ENCODE measurements around the gene CYB5R2. TPM values are rescaled to one million over a fixed set of nuclear protein-coding genes. Genes with fewer than 3 reads are reported as not detected.

Gene CYB5R2
- total and polyA plus RNA-seq, 2 experiments from 2014 or later = 40.9 to 56.2 TPM

- TF ChIP-seq, protein P1, sequence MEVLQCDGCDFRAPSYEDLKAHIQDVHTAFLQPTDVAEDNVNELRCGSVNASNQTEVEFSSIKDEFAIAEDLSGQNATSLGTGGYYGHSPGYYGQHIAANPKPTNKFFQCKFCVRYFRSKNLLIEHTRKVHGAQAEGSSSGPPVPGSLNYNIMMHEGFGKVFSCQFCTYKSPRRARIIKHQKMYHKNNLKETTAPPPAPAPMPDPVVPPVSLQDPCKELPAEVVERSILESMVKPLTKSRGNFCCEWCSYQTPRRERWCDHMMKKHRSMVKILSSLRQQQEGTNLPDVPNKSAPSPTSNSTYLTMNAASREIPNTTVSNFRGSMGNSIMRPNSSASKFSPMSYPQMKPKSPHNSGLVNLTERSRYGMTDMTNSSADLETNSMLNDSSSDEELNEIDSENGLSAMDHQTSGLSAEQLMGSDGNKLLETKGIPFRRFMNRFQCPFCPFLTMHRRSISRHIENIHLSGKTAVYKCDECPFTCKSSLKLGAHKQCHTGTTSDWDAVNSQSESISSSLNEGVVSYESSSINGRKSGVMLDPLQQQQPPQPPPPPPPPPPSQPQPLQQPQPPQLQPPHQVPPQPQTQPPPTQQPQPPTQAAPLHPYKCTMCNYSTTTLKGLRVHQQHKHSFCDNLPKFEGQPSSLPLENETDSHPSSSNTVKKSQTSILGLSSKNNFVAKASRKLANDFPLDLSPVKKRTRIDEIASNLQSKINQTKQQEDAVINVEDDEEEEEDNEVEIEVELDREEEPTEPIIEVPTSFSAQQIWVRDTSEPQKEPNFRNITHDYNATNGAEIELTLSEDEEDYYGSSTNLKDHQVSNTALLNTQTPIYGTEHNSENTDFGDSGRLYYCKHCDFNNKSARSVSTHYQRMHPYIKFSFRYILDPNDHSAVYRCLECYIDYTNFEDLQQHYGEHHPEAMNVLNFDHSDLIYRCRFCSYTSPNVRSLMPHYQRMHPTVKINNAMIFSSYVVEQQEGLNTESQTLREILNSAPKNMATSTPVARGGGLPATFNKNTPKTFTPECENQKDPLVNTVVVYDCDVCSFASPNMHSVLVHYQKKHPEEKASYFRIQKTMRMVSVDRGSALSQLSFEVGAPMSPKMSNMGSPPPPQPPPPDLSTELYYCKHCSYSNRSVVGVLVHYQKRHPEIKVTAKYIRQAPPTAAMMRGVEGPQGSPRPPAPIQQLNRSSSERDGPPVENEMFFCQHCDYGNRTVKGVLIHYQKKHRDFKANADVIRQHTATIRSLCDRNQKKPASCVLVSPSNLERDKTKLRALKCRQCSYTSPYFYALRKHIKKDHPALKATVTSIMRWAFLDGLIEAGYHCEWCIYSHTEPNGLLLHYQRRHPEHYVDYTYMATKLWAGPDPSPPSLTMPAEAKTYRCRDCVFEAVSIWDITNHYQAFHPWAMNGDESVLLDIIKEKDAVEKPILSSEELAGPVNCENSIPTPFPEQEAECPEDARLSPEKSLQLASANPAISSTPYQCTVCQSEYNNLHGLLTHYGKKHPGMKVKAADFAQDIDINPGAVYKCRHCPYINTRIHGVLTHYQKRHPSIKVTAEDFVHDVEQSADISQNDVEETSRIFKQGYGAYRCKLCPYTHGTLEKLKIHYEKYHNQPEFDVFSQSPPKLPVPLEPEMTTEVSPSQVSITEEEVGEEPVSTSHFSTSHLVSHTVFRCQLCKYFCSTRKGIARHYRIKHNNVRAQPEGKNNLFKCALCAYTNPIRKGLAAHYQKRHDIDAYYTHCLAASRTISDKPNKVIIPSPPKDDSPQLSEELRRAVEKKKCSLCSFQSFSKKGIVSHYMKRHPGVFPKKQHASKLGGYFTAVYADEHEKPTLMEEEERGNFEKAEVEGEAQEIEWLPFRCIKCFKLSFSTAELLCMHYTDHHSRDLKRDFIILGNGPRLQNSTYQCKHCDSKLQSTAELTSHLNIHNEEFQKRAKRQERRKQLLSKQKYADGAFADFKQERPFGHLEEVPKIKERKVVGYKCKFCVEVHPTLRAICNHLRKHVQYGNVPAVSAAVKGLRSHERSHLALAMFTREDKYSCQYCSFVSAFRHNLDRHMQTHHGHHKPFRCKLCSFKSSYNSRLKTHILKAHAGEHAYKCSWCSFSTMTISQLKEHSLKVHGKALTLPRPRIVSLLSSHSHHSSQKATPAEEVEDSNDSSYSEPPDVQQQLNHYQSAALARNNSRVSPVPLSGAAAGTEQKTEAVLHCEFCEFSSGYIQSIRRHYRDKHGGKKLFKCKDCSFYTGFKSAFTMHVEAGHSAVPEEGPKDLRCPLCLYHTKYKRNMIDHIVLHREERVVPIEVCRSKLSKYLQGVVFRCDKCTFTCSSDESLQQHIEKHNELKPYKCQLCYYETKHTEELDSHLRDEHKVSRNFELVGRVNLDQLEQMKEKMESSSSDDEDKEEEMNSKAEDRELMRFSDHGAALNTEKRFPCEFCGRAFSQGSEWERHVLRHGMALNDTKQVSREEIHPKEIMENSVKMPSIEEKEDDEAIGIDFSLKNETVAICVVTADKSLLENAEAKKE (CRISPR knock-in tag; IDR thresholded peaks at IDR 0.05) = no peak
- TF ChIP-seq CREB1 (CRISPR knock-in tag; IDR thresholded peaks at IDR 0.05; ENCODE audit: low read depth) (no peak), ZNF331 (CRISPR knock-in tag; IDR thresholded peaks at IDR 0.05; ENCODE audit: low read depth) (no peak), ZNF114 (CRISPR knock-in tag; IDR thresholded peaks at IDR 0.05) (no peak), ETS1 (IDR thresholded peaks at IDR 0.05) (no peak)
- TF ChIP-seq, protein P2, sequence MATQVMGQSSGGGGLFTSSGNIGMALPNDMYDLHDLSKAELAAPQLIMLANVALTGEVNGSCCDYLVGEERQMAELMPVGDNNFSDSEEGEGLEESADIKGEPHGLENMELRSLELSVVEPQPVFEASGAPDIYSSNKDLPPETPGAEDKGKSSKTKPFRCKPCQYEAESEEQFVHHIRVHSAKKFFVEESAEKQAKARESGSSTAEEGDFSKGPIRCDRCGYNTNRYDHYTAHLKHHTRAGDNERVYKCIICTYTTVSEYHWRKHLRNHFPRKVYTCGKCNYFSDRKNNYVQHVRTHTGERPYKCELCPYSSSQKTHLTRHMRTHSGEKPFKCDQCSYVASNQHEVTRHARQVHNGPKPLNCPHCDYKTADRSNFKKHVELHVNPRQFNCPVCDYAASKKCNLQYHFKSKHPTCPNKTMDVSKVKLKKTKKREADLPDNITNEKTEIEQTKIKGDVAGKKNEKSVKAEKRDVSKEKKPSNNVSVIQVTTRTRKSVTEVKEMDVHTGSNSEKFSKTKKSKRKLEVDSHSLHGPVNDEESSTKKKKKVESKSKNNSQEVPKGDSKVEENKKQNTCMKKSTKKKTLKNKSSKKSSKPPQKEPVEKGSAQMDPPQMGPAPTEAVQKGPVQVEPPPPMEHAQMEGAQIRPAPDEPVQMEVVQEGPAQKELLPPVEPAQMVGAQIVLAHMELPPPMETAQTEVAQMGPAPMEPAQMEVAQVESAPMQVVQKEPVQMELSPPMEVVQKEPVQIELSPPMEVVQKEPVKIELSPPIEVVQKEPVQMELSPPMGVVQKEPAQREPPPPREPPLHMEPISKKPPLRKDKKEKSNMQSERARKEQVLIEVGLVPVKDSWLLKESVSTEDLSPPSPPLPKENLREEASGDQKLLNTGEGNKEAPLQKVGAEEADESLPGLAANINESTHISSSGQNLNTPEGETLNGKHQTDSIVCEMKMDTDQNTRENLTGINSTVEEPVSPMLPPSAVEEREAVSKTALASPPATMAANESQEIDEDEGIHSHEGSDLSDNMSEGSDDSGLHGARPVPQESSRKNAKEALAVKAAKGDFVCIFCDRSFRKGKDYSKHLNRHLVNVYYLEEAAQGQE (IDR thresholded peaks at IDR 0.05; ENCODE audit: unreplicated experiment) = no peak
Observed at GRCh38 chr11:7642747-7643146, 30.6 kb downstream of the CYB5R2 start (continued).
